ENCODE data around the gene MPHOSPH10.
"Not testable (repeated sequence)": the region's sequence is repeated elsewhere in the genome, so short reads cannot be mapped to it uniquely, and the experiment has no call there.

MPHOSPH10 gene

GRCh38 chr2:71125506-71126294 is 4.7 kb upstream of the MPHOSPH10 start:
- no peak for DNase-seq (ENCODE audit: low spot score)

GRCh38 chr2:71126957-71127356 is 3.5 kb upstream of the MPHOSPH10 start:
- DNase-seq (ENCODE audit: low spot score): no peak

- no peak for DNase-seq (ENCODE audit: low spot score)
Measured at GRCh38 chr2:71129114-71129901, 1.1 kb upstream of the MPHOSPH10 start.

GRCh38 chr2:71129902-71130151 is 607 bp upstream of the MPHOSPH10 start:
- DNase-seq (ENCODE audit: low spot score): peak; percentile 34

GRCh38 chr2:71130905-71131244 is 441 bp downstream of the MPHOSPH10 start:
- no peak for DNase-seq (ENCODE audit: low spot score)

GRCh38 chr2:71131387-71132166 is 1.1 kb downstream of the MPHOSPH10 start:
- not testable (repeated sequence) for DNase-seq (ENCODE audit: low spot score)

- no peak for DNase-seq (ENCODE audit: low spot score)
Measured at GRCh38 chr2:71133603-71134002, 3.2 kb downstream of the MPHOSPH10 start.

- no peak for DNase-seq (ENCODE audit: low spot score)
Measured at GRCh38 chr2:71136174-71136573, 5.7 kb downstream of the MPHOSPH10 start.

- no peak for DNase-seq (ENCODE audit: low spot score)
Measured at GRCh38 chr2:71143782-71144181, 13.3 kb downstream of the MPHOSPH10 start.

- DNase-seq (ENCODE audit: low spot score): no peak
Measured at GRCh38 chr2:71148506-71149063, 18.2 kb downstream of the MPHOSPH10 start.

- no peak for DNase-seq (ENCODE audit: low spot score)
Measured at GRCh38 chr2:71150082-71150816, 19.8 kb downstream of the MPHOSPH10 start.

- DNase-seq (ENCODE audit: low spot score): no peak
Measured at GRCh38 chr2:71151620-71152019, 21.2 kb downstream of the MPHOSPH10 start.

GRCh38 chr2:71153585-71154224 is 23.3 kb downstream of the MPHOSPH10 start:
- DNase-seq (ENCODE audit: low spot score): no peak

- no peak for DNase-seq (ENCODE audit: low spot score)
Measured at GRCh38 chr2:71154279-71154678, 23.8 kb downstream of the MPHOSPH10 start.

GRCh38 chr2:71154798-71155197 is 24.4 kb downstream of the MPHOSPH10 start:
- DNase-seq (ENCODE audit: low spot score): peak; percentile 62

- no peak for DNase-seq (ENCODE audit: low spot score)
Measured at GRCh38 chr2:71155846-71156245, 25.4 kb downstream of the MPHOSPH10 start.

- DNase-seq (ENCODE audit: low spot score): no peak
Measured at GRCh38 chr2:71156573-71156972, 26.1 kb downstream of the MPHOSPH10 start.

GRCh38 chr2:71157124-71157793 is 26.8 kb downstream of the MPHOSPH10 start:
- peak; percentile 47 for DNase-seq (ENCODE audit: low spot score)

- DNase-seq (ENCODE audit: low spot score): no peak
Measured at GRCh38 chr2:71166812-71167211, 36.4 kb downstream of the MPHOSPH10 start.

- DNase-seq (ENCODE audit: low spot score): peak; percentile 42
Measured at GRCh38 chr2:71173096-71173495, 42.7 kb downstream of the MPHOSPH10 start.

GRCh38 chr2:71174207-71174606 is 43.8 kb downstream of the MPHOSPH10 start:
- DNase-seq (ENCODE audit: low spot score): no peak

Measured in HuH-7.5 (cell line).